GM18517 (cell line): Measurements from ENCODE around the gene MED8.

ENCODE experiments used
- ATAC-seq: cut with Tn5 transposase; IDR thresholded peaks from one replicate; pipeline ENCODE4 v1.9.1; 2021; ENCODE audit warnings: mild to moderate bottlenecking, moderate library complexity; ENCODE audit not compliant: unreplicated experiment

The MED8 gene

GRCh38 chr1:43389326-43390313, at the start of gene MED8, which contains the start of gene SZT2:
Gene MED8, minus strand, starts transcription at chr1:43389800. Its CDS starts 36 bp downstream, at chr1:43389764.
Gene SZT2, plus strand, starts transcription at chr1:43389899. Its CDS starts 70 bp downstream, at chr1:43389969.
- ATAC-seq: peak; percentile 89

- no peak for ATAC-seq
Observed at GRCh38 chr1:43438953-43439581, 49.5 kb upstream of the MED8 start.

GRCh38 chr1:43438576-43438952, 49.0 kb upstream of the MED8 start:
- ATAC-seq: no peak

- ATAC-seq: no peak
Observed at GRCh38 chr1:43438006-43438405, 48.4 kb upstream of the MED8 start.

GRCh38 chr1:43437031-43437973, 47.7 kb upstream of the MED8 start:
- no peak for ATAC-seq

GRCh38 chr1:43436371-43436770, 46.8 kb upstream of the MED8 start:
- ATAC-seq: no peak

- ATAC-seq: no peak
Observed at GRCh38 chr1:43435146-43436145, 45.8 kb upstream of the MED8 start.

- no peak for ATAC-seq
Observed at GRCh38 chr1:43434256-43434655, 44.7 kb upstream of the MED8 start.

- no peak for ATAC-seq
Observed at GRCh38 chr1:43432907-43433306, 43.3 kb upstream of the MED8 start.

GRCh38 chr1:43432171-43432860, 42.7 kb upstream of the MED8 start:
- ATAC-seq: no peak

- no peak for ATAC-seq
Observed at GRCh38 chr1:43431676-43432075, 42.1 kb upstream of the MED8 start.

GRCh38 chr1:43430831-43431230, 41.2 kb upstream of the MED8 start:
- no peak for ATAC-seq

GRCh38 chr1:43427941-43428340, 38.3 kb upstream of the MED8 start:
- ATAC-seq: no peak

- ATAC-seq: no peak
Observed at GRCh38 chr1:43427524-43427923, 37.9 kb upstream of the MED8 start.

- ATAC-seq: no peak
Observed at GRCh38 chr1:43426221-43426620, 36.6 kb upstream of the MED8 start.

GRCh38 chr1:43425045-43425444, 35.4 kb upstream of the MED8 start:
- no peak for ATAC-seq

GRCh38 chr1:43423672-43424550, 34.3 kb upstream of the MED8 start:
- ATAC-seq: no peak

- ATAC-seq: no peak
Observed at GRCh38 chr1:43422995-43423671, 33.5 kb upstream of the MED8 start.
